NCI-H2196 treated with DMSO at 0.1 percent for 48 hours (cell line): ENCODE data around the gene TMEM212.
A peak's percentile ranks its signal among the peaks of the same experiment; 100 is the strongest.

Source experiments
- DNase-seq: peaks from one replicate; lab custom pipeline; 2025; ENCODE audit not compliant: unreplicated experiment; lab: John Stamatoyannopoulos, UW

Gene TMEM212

DNA sequence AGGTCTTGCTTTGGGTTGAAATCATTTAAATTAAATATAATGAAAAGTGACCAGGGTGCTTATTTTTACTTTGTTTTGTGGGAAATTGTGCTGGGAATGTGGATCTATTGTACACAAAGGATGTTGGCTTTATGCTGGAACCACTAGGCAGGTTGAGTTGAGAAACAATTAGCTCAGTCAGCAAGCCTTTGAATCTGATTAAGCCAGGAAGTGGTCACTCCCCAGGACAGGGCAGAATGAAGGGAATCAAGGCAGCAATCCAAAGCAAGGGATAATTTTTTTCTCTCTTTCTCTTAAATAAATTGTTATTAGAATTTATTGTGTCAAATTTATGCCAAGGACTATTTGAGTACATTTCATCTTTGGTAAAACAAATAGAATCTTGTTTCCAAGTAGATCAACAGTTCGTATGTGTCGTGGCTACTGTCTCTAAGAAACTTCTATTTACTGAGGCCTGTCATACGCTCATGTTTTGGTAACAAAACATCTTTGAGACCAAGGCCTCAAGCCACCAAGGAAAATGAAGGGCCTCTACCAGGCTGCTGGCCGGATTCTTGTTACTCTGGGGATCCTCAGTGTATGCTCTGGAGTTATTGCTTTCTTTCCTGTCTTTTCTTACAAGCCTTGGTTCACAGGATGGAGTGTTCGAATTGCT lies at the start of gene TMEM212:
TSS of gene TMEM212 (plus strand) at position 486 of the 655 bp plus-strand sequence. CDS start at position 521, 35 bp downstream.
- DNase-seq = peak; percentile 24

DNA sequence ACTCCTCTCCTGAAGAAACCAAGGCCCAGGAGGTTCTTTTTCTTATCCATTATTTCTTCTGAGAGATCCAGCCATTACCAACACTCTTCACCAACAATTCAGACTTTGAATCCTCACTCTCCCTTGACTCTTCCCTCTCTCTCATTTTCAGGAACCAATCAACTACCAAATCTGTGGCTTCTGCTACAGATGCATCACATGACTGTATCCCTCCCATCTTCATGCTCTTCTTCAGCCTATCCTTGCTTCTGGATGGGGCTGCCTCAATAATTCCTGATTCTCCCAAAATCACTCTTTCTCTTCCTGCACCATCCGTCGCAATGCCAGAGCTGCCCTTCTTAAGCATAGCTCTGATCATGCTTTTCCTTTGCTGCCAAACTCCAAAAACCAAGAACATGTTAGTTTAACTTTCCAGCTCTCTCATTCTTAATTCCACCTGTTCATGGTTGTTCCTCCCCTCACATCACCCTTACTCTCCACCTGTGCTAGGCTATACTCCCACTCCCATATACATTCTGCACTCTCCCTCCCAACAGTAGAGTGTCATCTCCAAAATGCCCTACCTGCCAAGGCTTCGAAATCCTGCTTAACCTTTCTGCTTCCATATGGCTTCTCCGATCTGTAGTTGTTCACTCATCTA lies 46.4 kb upstream of the TMEM212 start:
- no peak for DNase-seq

DNA sequence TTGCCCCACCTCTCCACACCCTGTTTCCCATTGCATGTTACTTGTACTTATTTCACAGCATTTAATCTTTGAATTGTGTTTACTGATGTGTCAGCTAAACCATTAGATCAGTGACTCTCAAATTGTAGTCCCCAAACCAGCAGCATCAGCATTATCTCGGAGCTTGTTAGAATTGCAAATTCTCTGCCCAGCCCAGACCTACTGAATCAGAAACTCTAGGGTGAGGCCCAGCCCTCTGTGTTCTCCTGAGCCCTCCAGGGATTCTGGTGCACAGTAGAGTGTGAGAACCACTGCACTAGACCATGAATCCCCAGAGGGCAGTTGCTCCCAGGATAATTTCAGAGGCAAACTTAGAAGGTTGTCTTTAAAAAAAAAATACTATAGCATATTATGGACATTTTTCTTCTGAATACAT lies 45.9 kb upstream of the TMEM212 start:
- no peak for DNase-seq

DNA sequence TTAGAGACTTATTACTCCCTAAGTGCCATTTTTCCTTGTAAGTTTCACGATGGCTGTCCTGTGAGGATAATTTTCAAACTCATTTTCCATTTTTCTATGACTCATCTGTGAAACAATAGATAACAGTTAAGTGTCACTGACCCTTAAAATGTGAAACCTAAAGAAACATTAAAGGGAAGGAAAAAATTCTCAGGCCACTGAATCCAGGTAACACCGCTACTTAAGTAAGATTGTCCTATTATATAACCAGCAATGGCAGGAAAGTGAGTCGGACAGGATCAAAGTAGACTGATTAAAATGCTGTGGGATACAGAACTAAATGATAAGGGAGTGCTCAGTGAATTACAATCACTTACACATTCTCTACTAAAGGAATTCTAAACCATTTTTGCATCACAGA lies 45.3 kb upstream of the TMEM212 start:
- no peak for DNase-seq

DNA sequence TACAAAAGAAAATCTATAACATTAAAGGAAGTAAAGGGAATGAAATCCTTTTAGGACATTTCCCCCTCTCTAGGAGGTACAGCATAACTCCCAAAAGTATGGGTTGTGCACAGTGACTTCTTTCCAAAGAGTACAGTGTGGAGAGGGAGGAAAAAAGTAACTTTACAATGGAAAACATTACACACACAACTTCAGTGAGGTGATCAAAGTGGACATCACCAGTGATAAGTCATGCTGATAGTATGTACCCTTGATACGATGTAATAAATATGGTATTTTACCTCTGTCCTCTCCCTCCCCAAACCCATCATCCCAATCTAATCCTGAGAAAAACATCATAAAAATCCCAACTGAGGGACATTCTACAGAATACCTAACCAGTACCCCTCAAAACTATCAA lies 43.6 kb upstream of the TMEM212 start:
- DNase-seq = no peak

DNA sequence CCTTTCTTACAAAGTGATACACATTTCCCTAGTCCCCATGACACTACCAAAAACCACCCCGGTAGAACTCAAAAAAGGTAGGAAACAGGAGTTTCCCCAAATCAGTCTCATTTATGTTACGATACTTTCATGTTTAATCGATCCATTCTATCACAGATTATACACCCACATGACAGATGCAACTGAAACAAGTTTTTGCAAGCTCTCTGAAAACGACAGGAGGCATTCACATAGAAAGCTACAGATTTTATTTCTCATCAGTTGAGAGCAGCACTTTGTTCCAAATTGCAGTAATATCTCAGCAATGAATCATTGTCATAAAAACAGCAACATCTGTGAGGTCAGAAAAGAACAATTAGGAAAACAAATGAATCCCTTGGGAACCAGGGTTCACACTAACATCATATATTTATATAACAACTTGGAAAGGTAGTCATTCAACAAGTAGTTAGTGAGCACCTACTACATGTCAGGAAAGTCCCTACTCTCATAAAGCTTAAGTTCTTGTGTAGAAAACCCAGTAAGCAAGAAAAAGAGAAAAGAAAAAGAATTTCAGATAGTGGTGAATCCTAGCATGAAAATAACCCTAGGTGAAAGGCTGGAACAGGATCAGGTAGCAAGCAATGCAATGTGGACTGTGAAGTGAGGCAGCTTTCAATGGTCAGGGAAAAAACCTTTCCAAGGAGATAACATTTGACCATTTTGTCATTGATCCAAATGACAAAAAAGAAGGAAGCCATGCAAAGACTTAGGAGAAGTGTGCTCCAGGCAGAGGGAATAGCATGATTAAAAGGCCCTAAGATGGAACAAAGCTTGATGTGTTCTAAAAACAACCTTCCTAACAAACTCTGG lies 41.2 kb upstream of the TMEM212 start:
- no peak for DNase-seq

DNA sequence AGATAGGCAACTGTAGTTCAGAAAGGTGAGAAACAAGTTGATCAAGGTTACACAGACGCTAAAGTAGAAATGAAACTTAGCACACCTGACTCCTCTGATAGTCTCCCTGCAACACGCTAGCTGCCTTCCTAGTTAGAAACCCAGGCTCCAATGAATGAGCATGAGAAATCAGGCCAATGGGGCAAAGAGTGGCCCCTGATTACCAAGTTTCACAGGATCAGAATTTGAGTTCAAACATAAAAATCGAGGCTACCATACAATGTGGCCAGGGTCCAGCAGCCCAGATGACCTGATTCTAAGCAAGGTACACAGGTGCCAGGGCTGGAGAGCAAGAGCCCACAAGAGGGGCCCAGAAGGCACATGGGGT lies 40.6 kb upstream of the TMEM212 start:
- no peak for DNase-seq

DNA sequence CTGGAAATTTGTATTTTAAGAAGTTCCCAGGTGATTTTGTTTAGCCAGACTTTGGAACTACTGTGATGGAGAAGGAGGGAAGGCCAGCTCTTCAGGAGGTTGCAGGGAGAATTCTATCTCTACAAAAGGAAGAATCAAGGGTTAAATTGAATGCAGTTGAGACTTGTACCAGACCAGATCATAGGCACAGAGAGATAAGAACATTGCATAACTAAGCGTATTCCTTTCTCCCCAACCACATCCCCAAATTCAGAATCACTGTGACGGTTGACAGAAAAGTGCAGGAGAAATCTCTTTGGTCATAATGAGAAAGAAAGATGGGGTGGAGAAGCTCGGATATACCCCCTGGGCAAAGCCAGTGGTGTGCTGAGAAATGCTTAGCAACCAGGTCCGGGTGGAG lies 40.1 kb upstream of the TMEM212 start:
- DNase-seq = no peak

DNA sequence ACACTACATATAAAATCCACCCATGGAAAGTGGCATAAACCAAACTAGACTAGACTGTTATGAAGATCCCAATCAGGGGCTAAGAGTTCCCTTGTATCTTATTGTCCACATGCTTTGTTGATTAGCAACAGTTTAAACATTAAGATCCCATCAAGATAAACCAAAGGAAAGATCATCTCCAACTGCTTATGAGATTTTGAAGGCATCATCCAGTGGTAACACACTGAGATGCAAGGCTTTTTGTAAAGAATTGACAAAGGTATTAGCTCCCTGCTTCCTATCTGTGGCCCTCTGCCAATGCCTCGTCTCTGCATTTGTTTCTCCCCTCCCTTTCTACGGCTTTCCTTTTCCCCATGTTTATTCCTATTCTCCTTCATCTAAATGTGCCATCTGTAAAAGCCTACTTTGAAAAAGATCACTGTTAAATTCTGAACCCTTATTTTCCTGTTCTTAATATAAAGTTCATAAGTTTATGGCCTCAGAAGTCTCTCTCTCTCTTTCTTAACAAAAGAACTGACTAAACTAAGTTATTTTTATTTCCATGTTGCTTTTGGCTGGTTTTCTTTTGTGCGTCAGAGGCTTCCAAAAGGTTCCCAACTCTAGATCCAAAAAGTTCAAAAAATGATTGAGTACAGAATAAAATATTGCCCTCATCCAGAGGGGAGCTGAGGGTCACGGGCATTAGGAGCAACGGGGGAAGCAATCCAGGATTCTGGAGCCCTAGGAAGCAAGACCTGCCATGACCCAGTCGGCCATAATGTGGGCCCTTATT lies 38.3 kb upstream of the TMEM212 start:
- DNase-seq = no peak

DNA sequence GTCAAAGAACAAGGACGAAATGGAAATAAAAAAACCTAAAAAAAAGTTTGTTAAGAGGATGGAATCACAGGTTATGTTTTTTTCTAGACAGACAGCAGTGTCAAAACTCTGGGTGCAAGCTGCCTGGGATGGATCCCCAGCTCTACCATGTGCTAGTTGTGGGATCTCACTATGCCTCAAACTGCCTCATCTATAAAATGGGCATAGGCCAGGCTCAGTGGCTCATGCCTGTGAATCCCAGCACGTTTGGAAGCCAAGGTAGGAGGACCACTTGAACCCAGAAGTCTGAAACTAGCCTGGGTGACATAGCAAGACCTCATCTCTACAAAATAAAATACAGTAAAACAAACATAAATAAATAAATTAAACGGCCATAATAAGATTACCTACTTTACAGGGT lies 37.5 kb upstream of the TMEM212 start:
- DNase-seq = no peak

DNA sequence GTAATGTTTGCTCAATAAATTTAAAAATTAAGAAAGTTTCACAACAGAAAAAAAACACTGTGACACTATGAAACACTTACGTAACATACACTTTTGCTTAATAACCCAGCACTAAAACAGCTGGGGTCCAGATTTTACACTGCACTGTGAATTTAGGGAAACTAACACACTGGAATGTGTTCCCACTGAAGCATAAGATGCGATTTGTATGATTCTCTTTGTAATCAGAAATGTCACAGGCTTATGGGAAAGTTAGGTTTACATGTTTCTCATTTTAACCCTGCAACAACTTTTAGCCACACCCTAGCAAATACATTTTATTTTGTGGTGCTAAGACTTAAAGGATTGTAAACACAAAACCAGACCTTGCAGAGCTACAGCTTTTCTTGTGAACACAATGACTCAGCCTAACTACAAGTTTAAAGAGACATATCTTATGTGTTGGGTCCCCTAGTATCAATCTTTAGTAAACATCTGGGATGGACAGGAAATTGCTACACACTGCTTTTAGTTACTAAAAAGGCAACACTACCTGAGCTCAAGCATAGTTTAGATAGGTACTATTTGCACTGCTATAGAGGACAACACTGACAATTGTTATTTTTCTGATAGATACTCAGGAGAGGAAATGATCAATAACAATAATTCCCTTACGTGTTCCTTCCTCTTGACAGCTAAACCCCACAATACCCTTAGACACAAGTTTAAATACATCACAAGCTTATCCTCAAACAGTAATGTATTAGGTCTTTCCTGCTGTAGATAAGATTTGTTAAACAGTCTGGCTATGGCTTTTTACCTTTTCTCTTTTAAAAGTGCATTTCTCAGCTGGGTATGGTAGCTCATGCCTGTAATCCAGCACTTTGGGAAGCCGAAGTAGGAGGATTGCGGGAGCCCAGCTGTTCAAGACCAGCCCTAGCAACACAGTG lies 36.7 kb upstream of the TMEM212 start:
- DNase-seq = no peak

DNA sequence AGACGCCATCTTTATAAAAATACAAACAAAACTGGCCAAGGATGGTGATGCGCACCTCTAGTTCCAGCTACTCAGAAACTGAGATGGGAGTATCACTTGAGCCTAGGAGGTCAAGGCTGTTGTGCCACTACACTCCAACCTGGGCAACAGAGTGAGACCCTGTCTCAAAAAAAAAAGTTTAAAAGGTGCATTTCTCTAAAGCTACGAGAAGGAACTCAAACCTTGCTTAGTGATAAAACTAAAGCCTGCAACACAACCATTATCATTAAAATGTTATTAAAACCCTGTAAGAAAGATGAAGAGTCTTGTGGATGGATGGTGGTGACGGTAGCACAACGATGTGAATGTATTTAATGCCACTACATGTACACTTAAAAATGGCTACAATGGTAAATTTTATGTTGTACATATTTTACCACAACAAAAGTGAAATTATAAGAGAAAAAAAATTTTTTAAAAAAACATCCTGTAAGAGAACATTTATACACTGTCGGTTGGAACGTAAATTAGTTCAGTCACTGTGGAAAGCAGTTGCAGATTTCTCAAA lies 35.9 kb upstream of the TMEM212 start:
- no peak for DNase-seq

DNA sequence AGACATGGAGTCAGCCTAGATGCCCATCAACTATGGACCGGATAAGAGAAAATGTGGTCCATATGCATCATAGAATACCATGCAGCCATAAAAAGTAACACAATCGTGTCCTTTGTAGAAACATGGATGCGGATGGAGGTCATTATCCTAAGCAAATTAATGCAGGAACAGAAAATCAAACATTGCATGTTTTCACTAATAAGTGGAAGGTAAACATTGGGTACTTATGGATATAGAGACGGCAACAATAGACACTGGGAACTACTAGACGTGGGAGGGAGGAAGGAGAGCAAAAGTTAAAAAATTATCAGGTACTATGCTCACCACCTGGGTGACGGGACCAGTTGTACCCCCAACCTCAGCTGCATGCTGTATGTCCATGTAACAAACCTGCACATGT lies 35.3 kb upstream of the TMEM212 start:
- DNase-seq = no peak

DNA sequence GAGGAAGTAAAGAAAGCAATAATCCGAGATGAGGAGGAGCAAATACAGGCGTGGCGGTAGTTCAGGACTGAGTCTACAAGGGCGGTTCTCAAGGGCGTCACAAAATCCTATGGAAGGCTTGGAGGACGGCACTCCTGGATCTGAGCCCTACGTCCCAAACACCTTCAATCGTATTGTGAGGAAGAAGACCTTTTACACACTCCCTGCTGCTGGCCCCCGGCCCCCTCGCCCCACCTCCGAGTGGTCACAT lies 33.6 kb upstream of the TMEM212 start:
- peak; percentile 55 for DNase-seq

DNA sequence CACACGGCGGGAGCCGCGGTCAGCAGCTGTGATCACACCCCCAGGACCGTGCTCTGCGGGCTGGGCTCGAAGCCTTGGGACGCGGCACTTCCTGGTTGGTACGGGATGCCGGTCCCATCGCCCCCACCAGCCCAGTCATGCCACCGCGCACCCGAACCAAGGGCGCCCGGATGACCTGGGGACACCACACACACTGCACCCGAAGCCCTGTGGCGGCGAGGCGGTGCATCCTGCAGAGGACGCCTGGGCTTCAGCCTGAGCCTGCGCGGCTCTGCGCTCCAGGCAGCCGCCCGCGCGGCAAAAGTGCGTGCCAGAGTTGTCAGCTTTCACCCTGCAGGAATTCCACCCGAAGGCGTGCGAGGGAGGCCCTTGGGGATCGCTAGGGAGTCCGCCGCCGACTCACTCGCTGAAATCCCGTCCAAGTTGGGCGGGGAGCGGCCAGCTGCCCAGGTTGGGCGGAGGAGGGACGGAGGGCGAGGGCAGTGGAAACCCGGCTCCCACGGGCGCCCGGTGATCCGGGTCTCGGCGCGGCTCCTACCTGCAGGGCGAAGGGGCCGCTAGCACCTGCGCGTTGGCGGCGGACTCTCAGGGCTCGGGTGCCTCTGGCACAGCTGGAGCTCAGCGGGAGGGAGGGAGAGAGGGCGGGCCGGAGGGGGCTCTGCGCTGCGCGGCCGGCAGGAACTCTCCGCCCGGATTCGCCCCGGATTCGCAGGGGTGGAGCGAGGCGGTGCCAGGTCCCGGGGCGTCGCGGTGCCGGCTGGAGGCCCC lies 33.1 kb upstream of the TMEM212 start, which contains the start of gene PLD1:
TSS of gene PLD1 (minus strand) at position 623 of the 768 bp plus-strand sequence. CDS start 72,432 bp downstream, outside the sequence.
- peak; percentile 83 for DNase-seq

DNA sequence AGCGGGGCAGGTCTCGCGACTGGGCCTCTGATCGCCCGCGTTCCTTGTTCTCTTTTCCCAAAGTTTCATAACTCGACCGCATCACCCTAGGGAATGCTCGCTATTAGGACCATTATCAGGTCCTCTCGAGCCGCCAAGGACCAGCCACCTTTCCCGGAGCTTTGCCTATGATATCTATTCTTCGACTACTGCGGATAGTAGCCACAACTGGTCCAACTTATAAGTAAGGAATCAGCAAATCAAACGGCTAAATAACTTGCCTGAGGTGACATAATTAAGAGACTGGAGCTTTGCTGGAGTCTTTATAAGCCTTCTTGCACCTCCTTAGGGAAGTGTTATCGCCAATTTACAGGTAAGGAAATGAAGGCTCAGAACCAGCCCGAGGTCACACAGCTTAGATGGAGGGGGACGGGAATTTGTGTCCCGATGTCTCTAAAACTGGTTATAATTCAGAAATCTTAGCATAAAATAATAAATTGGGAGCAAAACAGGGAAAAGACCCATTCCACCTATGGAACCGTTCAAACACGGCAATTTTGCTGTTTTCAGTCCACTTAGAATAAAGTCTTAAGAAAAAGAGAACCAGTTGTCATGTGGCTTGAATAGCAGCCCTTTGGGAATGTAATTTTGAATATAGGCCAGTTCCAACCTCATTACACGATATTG lies 32.4 kb upstream of the TMEM212 start:
- no peak for DNase-seq

DNA sequence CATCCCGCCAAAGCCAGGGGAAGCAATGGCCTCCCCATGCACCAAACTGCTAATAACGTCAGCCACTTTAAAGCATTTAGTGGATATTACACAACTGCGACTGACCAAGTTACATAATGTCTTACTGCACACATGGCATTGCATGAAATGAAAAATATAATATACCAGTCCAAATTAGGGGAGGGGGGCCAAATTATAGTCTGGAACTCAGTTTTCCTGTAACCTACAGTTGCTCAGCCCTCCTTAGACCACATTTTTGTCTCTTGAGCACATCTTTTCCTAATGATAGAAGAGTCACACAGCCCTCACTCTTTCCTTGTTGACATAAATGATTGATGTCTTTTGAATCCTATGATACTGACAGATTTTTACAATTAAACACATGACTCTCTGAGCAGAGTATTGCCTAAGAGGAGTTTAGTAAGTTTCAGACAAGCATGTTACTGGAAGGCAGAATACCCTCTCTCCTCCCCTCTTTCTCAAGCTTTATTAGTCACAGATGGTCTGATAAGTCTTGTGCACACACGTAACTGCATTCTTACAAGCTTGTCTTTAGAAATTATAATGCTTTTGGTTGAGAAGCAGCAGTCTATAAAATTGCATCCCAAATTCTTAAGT lies 31.7 kb upstream of the TMEM212 start:
- no peak for DNase-seq

DNA sequence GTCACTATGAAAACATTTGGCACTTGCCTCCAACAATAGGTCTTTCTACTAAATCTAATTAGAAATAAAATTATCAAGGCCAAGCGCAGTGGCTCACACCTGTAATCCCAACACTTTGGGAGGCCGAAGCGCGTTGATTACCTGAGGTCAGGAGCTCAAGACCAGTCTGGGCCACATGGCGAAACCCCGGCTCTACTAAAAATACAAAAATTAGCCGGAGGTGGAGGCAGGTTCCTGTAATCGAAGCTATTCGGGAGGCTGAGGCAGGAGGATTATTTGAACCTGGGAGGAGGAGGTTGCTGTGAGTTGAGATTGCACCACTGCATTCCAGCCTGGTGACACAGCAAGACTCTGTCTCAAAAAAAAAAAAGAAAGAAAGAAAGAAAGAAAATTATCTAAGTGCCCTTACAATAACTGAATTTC lies 31.2 kb upstream of the TMEM212 start:
- DNase-seq = no peak
